ENCODE data around the gene SARDH.

GRCh38 chr9:133693116-133693515, 45.0 kb downstream of the SARDH start:
- TF ChIP-seq ZNF3 (CRISPR knock-in tag; IDR thresholded peaks at IDR 0.05) = no peak
- no peak for TF ChIP-seq CTCF (IDR thresholded peaks at IDR 0.05 in 2 of 3, conservative IDR thresholded peaks at IDR 0.05 in 1 of 3; ENCODE audit: insufficient read depth in 2 of 3, low read depth in 1 of 3, low read length in 3 of 3)
- TF ChIP-seq NR1H2 (CRISPR knock-in tag; IDR thresholded peaks at IDR 0.05) = no peak
- no peak for TF ChIP-seq MBD2 (IDR thresholded peaks at IDR 0.05; ENCODE audit: borderline replicate concordance, low read depth)
- no peak for TF ChIP-seq POLR2AphosphoS5 (IDR thresholded peaks at IDR 0.05; ENCODE audit: control insufficient read depth, insufficient read depth, low read depth, low read length)
- no peak for TF ChIP-seq RAD21 (CRISPR knock-in tag; conservative IDR thresholded peaks at IDR 0.05 in 1 of 2, IDR thresholded peaks at IDR 0.05 in 1 of 2)
- TF ChIP-seq ZNF24 (IDR thresholded peaks at IDR 0.05) = no peak
- no peak for TF ChIP-seq ZNF551 (CRISPR knock-in tag; IDR thresholded peaks at IDR 0.05)
- no peak for TF ChIP-seq CEBPB (tag; IDR thresholded peaks at IDR 0.05)
- TF ChIP-seq EP300 (IDR thresholded peaks at IDR 0.05; ENCODE audit: low read length) = no peak
- no peak for TF ChIP-seq JUN (IDR thresholded peaks at IDR 0.05; ENCODE audit: borderline replicate concordance, low read depth, low read length)
- no peak for TF ChIP-seq JUN (CRISPR knock-in tag; IDR thresholded peaks at IDR 0.05; ENCODE audit: borderline replicate concordance)
- no peak for TF ChIP-seq POLR2A (conservative IDR thresholded peaks at IDR 0.05)
- TF ChIP-seq BCL6 (CRISPR knock-in tag; IDR thresholded peaks at IDR 0.05) = no peak
- no peak for TF ChIP-seq EZH2 (IDR thresholded peaks at IDR 0.05; ENCODE audit: borderline replicate concordance, low read depth, low read length)
